PC-9 (cell line): ENCODE data around the gene SALL2.

Source experiments
- CTCF ChIP-seq: fragments of 200-600 bp; sonication (generic); conservative IDR thresholded peaks from 2 replicates; pipeline ENCODE4 v1.6.1; 2017; ENCODE audit warnings: mixed run types, antibody characterized with exemption, mild to moderate bottlenecking, moderate library complexity
- EZH2 ChIP-seq: fragments of 200-600 bp; sonication (generic); IDR thresholded peaks from 2 replicates; pipeline ENCODE4 v1.8.0; 2017; ENCODE audit warnings: antibody characterized with exemption, low read depth

GRCh38 chr14:21524575-21525490 is 1.3 kb downstream of the SALL2 start:
- TF ChIP-seq CTCF = no peak
- no peak for TF ChIP-seq EZH2
